ENCODE data around the gene UCHL1.
"Not testable (repeated sequence)": the region's sequence is repeated elsewhere in the genome, so short reads cannot be mapped to it uniquely, and the experiment has no call there.

UCHL1 gene

GRCh38 chr4:41241919-41242318, 14.8 kb upstream of the UCHL1 start:
- DNase-seq = no peak

DNA sequence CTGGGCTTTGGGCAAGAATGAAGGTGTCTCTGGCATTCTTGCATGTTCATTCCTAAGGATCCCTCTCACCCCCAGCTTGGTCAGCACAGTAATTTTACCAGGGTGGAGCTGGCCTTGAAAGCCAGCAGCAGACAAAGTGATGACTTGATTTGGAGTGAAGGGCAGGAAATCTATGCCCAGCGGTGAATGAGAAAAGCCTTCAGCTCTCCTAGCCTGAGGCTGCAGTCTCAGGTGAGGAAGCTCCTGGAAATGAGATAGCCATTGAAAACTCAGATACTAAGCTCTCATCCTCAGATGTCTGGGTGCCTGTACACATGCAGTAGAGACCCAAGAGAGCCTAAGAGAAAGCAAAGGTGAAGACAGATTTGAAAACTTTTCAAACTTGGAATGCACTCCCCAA, 10.7 kb upstream of the UCHL1 start:
- DNase-seq = no peak

- no peak for DNase-seq
Observed at GRCh38 chr4:41256131-41256739, 493 bp upstream of the UCHL1 start.

DNA sequence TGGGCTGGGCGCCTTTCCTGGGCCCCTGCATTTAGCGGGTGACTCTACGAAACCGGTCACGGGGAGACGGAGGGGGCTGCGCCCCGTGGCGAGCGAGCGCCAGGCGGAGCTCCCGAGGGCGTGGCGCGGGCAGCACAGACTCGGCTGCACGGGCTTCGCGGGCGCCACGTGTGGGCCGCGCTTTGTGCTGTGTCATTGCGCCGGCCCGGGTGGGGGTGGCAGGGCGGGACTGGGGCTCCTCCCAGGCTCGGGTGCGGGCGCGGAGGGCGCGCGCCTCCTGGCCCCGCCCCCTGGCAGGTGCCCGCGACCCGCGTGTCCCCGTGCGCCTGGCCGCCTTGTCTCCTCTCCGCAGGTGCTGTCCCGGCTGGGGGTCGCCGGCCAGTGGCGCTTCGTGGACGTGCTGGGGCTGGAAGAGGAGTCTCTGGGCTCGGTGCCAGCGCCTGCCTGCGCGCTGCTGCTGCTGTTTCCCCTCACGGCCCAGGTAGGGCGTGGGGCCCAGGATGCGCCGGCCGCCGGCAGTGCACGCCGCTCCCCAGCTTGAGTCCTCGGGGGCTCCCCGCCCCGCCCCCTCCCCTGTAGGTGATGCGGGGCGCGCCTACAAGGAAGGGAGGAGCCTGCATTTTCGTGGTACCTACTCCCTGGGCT, 651 bp downstream of the UCHL1 start:
- peak; percentile 28 for DNase-seq

DNA sequence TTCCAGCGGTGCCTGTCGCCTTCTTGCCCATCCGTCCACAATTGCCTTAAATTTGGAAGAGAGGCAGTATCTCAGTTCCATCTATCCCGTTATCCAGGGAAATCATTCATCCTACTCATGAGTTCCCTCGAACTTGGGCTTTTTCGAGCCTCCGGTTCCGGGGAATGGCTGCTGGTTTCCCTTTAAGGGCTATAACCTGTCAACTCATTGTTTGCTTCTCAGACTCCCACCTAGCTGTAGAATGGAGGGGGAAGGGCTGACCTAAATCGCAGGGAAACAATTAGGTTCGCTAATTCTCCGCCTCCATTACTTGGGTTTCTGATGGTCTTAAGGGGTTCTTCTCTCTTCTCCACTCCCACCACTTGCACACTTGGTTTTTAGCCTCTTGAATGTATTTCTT, 1.2 kb downstream of the UCHL1 start:
- DNase-seq = no peak

- no peak for DNase-seq
Observed at GRCh38 chr4:41258783-41259182, 2.1 kb downstream of the UCHL1 start.

GRCh38 chr4:41260116-41260733, 3.5 kb downstream of the UCHL1 start:
- no peak for DNase-seq

DNA sequence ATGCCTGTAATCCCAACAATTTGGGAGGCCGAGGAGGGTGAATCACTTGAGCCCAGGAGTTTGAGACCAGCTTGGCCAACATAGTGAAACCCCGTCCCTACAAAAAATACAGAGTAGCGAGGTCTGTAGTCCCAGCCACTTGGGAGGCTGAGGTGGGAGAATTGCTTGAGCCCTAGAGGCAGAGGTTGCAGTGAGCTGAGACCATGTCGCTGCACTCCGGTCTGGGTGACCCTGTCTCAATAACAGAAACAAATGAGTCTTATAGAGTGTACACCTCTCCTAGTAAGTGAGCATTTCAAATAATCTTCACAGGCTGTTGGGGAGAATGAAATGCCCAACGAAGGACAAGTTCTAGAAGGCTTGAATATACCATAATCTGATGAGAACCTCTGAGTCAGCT, 5.5 kb downstream of the UCHL1 start:
- no peak for DNase-seq

DNA sequence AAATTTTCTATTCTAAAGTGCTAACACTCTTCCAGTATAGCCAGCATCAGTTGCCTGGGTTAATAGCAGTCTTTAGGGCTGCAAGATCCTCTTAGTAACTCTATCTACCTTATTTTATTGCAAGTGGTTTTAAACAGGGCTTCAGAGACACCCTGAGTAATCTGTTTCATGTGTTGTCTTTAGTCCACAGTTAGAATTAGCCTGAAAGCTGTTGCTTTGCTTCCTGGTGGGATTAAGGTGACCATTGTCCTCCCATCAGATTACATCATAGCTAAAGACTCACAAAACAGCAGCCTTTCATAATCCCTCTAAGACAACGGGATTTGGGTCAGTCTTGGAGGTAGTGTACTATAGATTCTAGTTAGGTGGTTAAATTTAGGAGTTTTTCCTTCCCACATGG, 7.5 kb downstream of the UCHL1 start:
- DNase-seq = no peak

DNA sequence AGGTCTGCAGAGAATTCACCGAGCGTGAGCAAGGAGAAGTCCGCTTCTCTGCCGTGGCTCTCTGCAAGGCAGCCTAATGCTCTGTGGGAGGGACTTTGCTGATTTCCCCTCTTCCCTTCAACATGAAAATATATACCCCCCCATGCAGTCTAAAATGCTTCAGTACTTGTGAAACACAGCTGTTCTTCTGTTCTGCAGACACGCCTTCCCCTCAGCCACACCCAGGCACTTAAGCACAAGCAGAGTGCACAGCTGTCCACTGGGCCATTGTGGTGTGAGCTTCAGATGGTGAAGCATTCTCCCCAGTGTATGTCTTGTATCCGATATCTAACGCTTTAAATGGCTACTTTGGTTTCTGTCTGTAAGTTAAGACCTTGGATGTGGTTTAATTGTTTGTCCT, 11.3 kb downstream of the UCHL1 start:
- DNase-seq = no peak

- DNase-seq = no peak
Observed at GRCh38 chr4:41268721-41269517, 12.2 kb downstream of the UCHL1 start.

- no peak for DNase-seq
Observed at GRCh38 chr4:41269682-41270081, 13.0 kb downstream of the UCHL1 start.

DNA sequence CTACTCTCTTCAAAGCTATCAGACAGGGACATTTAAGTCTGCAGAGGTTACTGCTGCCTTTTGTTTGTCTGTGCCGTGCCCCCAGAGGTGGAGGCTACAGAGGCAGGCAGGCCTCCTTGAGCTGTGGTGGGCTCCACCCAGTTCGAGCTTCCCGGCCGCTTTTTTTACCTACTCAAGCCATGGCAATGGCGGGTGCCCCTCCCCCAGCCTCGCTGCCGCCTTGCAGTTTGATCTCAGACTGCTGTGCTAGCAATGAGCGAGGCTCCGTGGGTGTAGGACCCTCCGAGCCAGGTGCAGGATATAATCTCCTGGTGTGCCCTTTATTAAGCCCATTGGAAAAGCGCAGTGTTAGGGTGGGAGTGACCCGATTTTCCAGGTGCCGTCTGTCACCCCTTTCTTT, 19.2 kb downstream of the UCHL1 start:
- not testable (repeated sequence) for DNase-seq

- no peak for DNase-seq
Observed at GRCh38 chr4:41280010-41280409, 23.3 kb downstream of the UCHL1 start.

DNA sequence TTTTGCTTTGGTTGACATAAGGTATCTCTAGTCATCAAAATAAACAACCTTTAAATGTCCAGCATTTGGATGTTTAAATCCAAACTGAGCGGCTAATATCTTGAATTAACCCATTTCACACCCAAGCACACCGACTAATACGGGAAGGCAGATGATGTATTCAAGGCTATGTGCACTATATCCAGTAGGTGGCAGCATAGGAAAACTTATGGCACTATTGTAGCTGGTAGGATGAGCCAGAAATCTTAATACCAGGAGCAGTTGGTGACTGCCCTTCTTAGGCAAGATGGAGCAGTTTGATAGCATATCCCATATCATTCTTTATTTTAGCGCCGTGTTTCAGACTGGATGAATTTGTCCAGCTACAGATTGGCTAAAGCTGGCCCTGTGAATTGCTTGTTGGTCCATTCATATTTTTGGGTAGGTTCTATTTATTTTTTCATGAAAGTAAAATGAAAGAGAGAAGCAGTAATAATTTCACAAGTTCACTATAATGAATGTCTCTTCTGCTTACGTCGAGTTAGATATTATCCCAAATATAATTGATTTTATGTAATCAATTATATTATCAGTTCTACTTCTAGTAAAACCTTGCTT, 24.4 kb downstream of the UCHL1 start:
- no peak for DNase-seq

DNA sequence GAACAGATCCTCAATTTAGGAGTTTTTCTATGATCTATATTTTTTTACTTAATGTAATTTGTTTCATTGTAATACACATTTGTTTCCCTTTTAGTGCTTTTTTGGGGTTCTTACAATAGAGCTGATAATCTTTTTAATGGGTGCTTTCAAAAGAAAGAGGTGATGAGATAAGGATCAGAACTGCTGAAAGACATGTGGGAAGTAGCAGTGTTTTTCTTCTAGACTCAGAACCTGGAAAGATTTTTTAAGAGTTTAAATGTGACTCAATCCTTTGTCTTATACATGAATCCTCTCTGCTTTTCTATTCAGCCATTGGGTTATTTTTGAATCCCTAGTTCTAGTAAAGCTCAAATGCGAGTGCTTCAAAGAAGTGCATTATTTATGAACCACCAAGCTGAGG, 25.6 kb downstream of the UCHL1 start:
- DNase-seq = no peak

DNA sequence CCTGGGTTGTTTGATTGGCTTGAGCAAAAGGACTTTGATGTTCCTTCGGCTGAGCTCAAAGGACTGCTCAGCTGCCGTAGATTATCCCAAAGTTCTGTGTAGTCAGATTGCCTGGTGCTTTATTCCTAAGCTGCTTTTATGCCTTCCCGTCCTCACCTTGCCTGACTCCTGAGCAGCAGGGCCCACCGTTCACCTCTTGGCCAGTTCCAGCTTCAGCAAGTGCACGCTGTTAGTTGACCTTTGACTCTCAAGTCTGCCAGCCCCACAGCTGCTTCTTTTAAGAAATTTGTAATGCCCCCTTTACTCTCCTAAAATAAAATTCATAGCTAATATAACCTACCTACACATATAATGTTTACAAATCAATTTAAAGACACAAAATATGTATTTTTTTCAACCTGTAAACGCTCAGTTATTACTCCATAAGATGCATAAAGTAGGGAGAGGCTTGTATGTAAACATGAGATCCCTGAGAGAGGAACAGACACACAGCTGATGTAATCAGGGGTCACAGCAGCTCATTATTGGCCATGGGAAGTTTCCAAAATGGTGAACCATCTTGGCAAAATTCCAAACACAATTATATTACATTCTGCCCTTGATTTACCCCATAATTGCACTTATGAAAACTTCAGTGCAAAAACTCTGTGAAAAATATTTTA, 28.6 kb downstream of the UCHL1 start:
- DNase-seq = no peak

DNA sequence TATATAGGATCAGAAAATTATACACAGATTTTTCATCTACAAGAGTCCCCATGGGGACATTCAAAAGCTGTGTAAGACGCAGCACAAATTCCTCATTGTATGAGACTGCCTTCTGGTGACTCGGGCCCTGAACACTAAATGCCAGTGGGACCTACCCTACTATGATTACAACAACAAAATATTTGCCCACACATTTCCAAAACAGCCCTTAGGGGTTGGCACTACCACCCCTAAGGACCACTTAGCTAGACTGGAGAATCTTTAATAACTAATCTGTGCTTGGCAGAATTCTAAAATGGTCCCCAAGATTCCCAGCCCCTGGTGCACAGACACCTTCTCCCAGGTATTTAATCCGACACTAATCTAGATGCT, 29.1 kb downstream of the UCHL1 start:
- DNase-seq = no peak

GRCh38 chr4:41287005-41287404, 30.3 kb downstream of the UCHL1 start:
- DNase-seq = no peak

- no peak for DNase-seq
Observed at GRCh38 chr4:41287852-41288251, 31.1 kb downstream of the UCHL1 start.

GRCh38 chr4:41288254-41288653, 31.5 kb downstream of the UCHL1 start:
- DNase-seq = no peak

DNA sequence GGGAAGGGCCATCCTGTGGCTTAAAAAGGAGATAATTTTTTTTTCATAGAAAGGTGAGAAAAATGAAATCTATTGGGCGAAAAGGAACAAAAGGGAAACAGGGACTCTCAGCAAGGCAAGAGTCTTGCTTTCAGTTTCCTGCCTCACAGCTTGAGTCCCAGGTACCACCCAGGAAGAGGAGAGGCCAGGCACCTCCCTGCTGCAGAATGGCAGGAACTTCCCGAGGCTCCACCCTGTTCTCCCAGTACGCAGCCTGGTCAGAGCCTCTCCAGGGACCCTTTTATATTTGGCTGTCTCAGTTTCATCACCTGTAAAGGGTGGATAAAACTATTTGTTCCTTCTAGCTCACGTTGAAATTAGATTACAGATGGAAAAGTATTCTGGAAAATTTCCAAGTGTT, 33.8 kb downstream of the UCHL1 start:
- DNase-seq = no peak
